Esophagus muscularis mucosa (tissue), 4 donors: ENCODE measurements around the gene GLI3. TPM values are rescaled to one million over a fixed set of nuclear protein-coding genes. Genes with fewer than 3 reads are reported as not detected.

Experiments
- DNase-seq: peaks from one replicate; pipeline ENCODE4 v3.0.0-alpha.2; 2017; ENCODE audit errors: extremely low spot score
- H3K27ac ChIP-seq, 4 donors: fragments of 200-600 bp; sonication (generic); replicated peaks in 1 of 4; 1 replicate in 3 of 4; 2 replicates in 1 of 4; pipeline ENCODE4 v1.5.1; 2016 to 2019; ENCODE audit warnings: mild to moderate bottlenecking in 1 of 4
- H3K27me3 ChIP-seq, 4 donors: fragments of 200-600 bp; sonication (generic); one replicate each; pipeline versions ENCODE4 v1.5.1 to v1.6.0; 2016 to 2019
- H3K36me3 ChIP-seq, 4 donors: fragments of 200-600 bp; sonication (generic); one replicate each; pipeline ENCODE4 v1.5.1; 2016 to 2019
- H3K4me1 ChIP-seq, 4 donors: fragments of 200-600 bp; sonication (generic); one replicate each; pipeline ENCODE4 v1.5.1; 2016 to 2019
- H3K4me3 ChIP-seq, 4 donors: fragments of 200-600 bp; sonication (generic); 1 replicate in 2 of 4; 2 replicates in 2 of 4; pipeline ENCODE4 v1.5.1; 2016 to 2019; ENCODE audit warnings: mild to moderate bottlenecking in 4 of 4, moderate library complexity in 1 of 4
- H3K9me3 ChIP-seq, 4 donors: fragments of 200-600 bp; sonication (generic); 1 replicate in 3 of 4; 2 replicates in 1 of 4; pipeline ENCODE4 v1.5.1; 2016 to 2019
- CTCF ChIP-seq, 3 experiments: fragments of 200-600 bp in 2 of 3; fragments of 450-650 bp in 1 of 3; sonication (generic) in 2 of 3; IDR thresholded peaks; one replicate each; pipeline ENCODE4 v1.5.1; 2017 to 2019; ENCODE audit warnings: antibody characterized with exemption in 3 of 3, mild to moderate bottlenecking in 2 of 3, moderate library complexity in 1 of 3
- EP300 ChIP-seq: sonication (generic); formaldehyde crosslinking; IDR thresholded peaks from one replicate; pipeline ENCODE4 v1.6.1; 2017; ENCODE audit warnings: antibody characterized with exemption
- POLR2A ChIP-seq: fragments of 450-650 bp; IDR thresholded peaks from one replicate; pipeline ENCODE4 v1.6.1; 2017; ENCODE audit warnings: antibody characterized with exemption, moderate library complexity, mild to moderate bottlenecking, low read depth
- POLR2AphosphoS5 ChIP-seq, 2 donors: sonication (generic); formaldehyde crosslinking; IDR thresholded peaks; one replicate each; pipeline ENCODE4 v1.6.1; 2017; ENCODE audit warnings: antibody characterized with exemption in 2 of 2
- WGBS: methylation state at CpG from one replicate; pipeline ENCODE4 v1.1.5; 2018; 5-methylcytosine and 5-hydroxymethylcytosine counted together
- intact Hi-C: fragments of 100-400 bp; cut with DNase I; formaldehyde crosslinking; loops from one replicate; pipeline ENCODE4 v1.15.1; 2023
- total RNA-seq, 4 donors: library from RNA; depleted of rRNA; stranded (reverse); fragments of >200 nt; gene quantifications; one replicate each; pipeline versions ENCODE4 v1.1.0 to v1.2.1, GENCODE V29; 2016

Gene GLI3
- total RNA-seq, 4 donors from 2014 or later = 11.7 to 17.8 (median 13.3) TPM

- intact Hi-C loops = loop anchor here (5.0 to 10.0 kb wide), 4 partner anchors 256 to 438 kb away; no protein-coding TSS in a partner anchor
- peak overlapping the region; percentile 93 to 95 (median 94) for H3K27ac ChIP-seq
- H3K27me3 ChIP-seq = no peaks in the 10 kb centered on the region
- 39% methylated on average over 15 of the region's 15 CpGs for WGBS
- TF ChIP-seq POLR2AphosphoS5 (IDR thresholded peaks at IDR 0.05) (peak in 1 of 2 donors; percentile 42), CTCF (IDR thresholded peaks at IDR 0.05) (no peak), EP300 (no peak)
- peak overlapping the region in 2 of 4 donors; percentile 79 to 87 for H3K4me3 ChIP-seq
- no peak for DNase-seq
- H3K9me3 ChIP-seq = no peaks in the 10 kb centered on the region
- H3K36me3 ChIP-seq = no peaks in the 10 kb centered on the region
- H3K4me1 ChIP-seq = peaks cover 13 to 43% (median 39%) of the 10 kb centered on the region in 4 donors
These were observed 1.8 kb upstream of the GLI3 start for GRCh38 chr7:42238709-42239366.

GRCh38 chr7:42237811-42238541 is 967 bp upstream of the GLI3 start:
- H3K36me3 ChIP-seq = no peaks in the 10 kb centered on the region
- TF ChIP-seq EP300 = no peak
- TF ChIP-seq CTCF (IDR thresholded peaks at IDR 0.05) = no peak
- no peak for TF ChIP-seq POLR2AphosphoS5 (IDR thresholded peaks at IDR 0.05)
- TF ChIP-seq POLR2A = no peak
- H3K4me1 ChIP-seq = peaks cover 13 to 52% (median 47%) of the 10 kb centered on the region in 4 donors
- intact Hi-C loops = loop anchor here (5.0 to 10.0 kb wide), 4 partner anchors 257 to 439 kb away; no protein-coding TSS in a partner anchor
- H3K4me3 ChIP-seq = peak overlapping the region; percentile 79 to 93 (median 86)
- no peak for DNase-seq
- H3K27me3 ChIP-seq = no peaks in the 10 kb centered on the region
- H3K9me3 ChIP-seq = no peaks in the 10 kb centered on the region
- 5% methylated on average over 58 of the region's 66 CpGs for WGBS
- peak overlapping the region; percentile 93 to 95 (median 94) for H3K27ac ChIP-seq

GRCh38 chr7:42236266-42236975 is 588 bp downstream of the GLI3 start:
- intact Hi-C loops = loop anchor here (5.0 to 10.0 kb wide), 4 partner anchors 258 to 441 kb away; no protein-coding TSS in a partner anchor
- no peak for DNase-seq
- WGBS = under 1% methylated on average over 51 of the region's 76 CpGs

More at GRCh38 chr7:42236266-42236975, 588 bp downstream of the GLI3 start:
- peak overlapping the region; percentile 79 to 93 (median 86) for H3K4me3 ChIP-seq
- peak overlapping the region; percentile 93 to 95 (median 94) for H3K27ac ChIP-seq
- H3K9me3 ChIP-seq = no peaks in the 10 kb centered on the region
- H3K4me1 ChIP-seq = peaks cover 13 to 65% (median 62%) of the 10 kb centered on the region in 4 donors
- no peak for TF ChIP-seq CTCF (IDR thresholded peaks at IDR 0.05)
- TF ChIP-seq POLR2AphosphoS5 (IDR thresholded peaks at IDR 0.05) = peak; percentile 63 to 71
- no peak for TF ChIP-seq EP300
- peak; percentile 17 for TF ChIP-seq POLR2A
- no peaks in the 10 kb centered on the region for H3K27me3 ChIP-seq
- H3K36me3 ChIP-seq = no peaks in the 10 kb centered on the region
